A549 (cell line): Measurements from ENCODE around the gene GFER. TPM values are rescaled to one million over a fixed set of nuclear protein-coding genes. Genes with fewer than 3 reads are reported as not detected.

Experiments
- ATAC-seq, 2 experiments: fragments of 200-7000 bp in 1 of 2; fragments of >200 bp in 1 of 2; cut with Nextera tagmentation in 1 of 2; cut with Tn5 transposase in 1 of 2; 3 replicates each; pipeline versions ENCODE4 v1.8.0 to v1.9.1; 2018 to 2020; ENCODE audit warnings: mild to moderate bottlenecking in 1 of 2, moderate library complexity in 1 of 2
- CTCF ChIA-PET: fragments of 300-600 bp; sonication (Branson Sonifier 250); formaldehyde crosslinking; extraction: SDS; loops from one replicate; lab custom pipeline; 2021; ENCODE audit warnings: antibody characterized with exemption, inconsistent platforms; lab: Yijun Ruan, JAX
- POLR2A ChIA-PET: fragments of 350-600 bp; formaldehyde crosslinking; extraction: SDS; loops from one replicate; lab custom pipeline; 2021; ENCODE audit warnings: antibody characterized with exemption, inconsistent platforms; lab: Yijun Ruan, JAX
- DNase-seq, 2 experiments: peaks; one replicate each; pipeline versions ENCODE4 v3.0.0 to v3.0.0-alpha.2; 2011 to 2016; ENCODE audit warnings: low read depth in 1 of 2, low spot score in 1 of 2
- FAIRE-seq: peaks from 2 replicates; lab custom pipeline; 2011; peaks lifted over from hg19 to GRCh38; lab: Jason Lieb, UNC
- H3K27ac ChIP-seq, 2 experiments: fragments of >200 bp; sonication (Bioruptor Twin); formaldehyde crosslinking; 3 replicates each; pipeline ENCODE4 v1.5.1; 2016 to 2017
- H3K4me1 ChIP-seq: fragments of >200 bp; sonication (Bioruptor Twin); formaldehyde crosslinking; 3 replicates; pipeline ENCODE4 v1.6.1; 2016
- H3K4me2 ChIP-seq: fragments of >200 bp; sonication (Bioruptor Twin); formaldehyde crosslinking; 3 replicates; pipeline ENCODE4 v1.6.1; 2016
- H3K4me3 ChIP-seq: fragments of >200 bp; sonication (Bioruptor Twin); formaldehyde crosslinking; 3 replicates; pipeline ENCODE4 v1.5.1; 2016
- H3K9me3 ChIP-seq: fragments of >200 bp; sonication (Bioruptor Twin); formaldehyde crosslinking; 3 replicates; pipeline ENCODE4 v1.6.1; 2016
- BHLHE40 ChIP-seq: IDR thresholded peaks from 2 replicates; pipeline ENCODE4 v1.6.1; 2012; ENCODE audit warnings: low read depth, low read length, inconsistent platforms
- CBX2 ChIP-seq: fragments of 200-600 bp; sonication (generic); IDR thresholded peaks from 2 replicates; pipeline ENCODE4 v1.6.1; 2016; ENCODE audit warnings: low read depth, mild to moderate bottlenecking, borderline replicate concordance
- CBX8 ChIP-seq: fragments of 200-600 bp; sonication (generic); IDR thresholded peaks from 2 replicates; pipeline ENCODE4 v1.6.1; 2016
- CEBPB ChIP-seq, 2 experiments: fragments of >200 bp in 1 of 2; sonication (Bioruptor Twin) in 1 of 2; formaldehyde crosslinking in 1 of 2; IDR thresholded peaks; 2 replicates each; pipeline ENCODE4 v1.6.1; 2012 to 2016
- CHD4 ChIP-seq: fragments of 200-600 bp; sonication (generic); IDR thresholded peaks from 2 replicates; pipeline ENCODE4 v1.6.1; 2016; ENCODE audit warnings: antibody characterized with exemption, mild to moderate bottlenecking, borderline replicate concordance
- EHF ChIP-seq: fragments of 250-450 bp; sonication (Bioruptor Pico); IDR thresholded peaks from 2 replicates; pipeline ENCODE4 v1.5.0; 2020; ENCODE audit warnings: mild to moderate bottlenecking
- EHMT2 ChIP-seq: fragments of 200-600 bp; sonication (generic); IDR thresholded peaks from 2 replicates; pipeline ENCODE4 v1.6.1; 2016; ENCODE audit warnings: antibody characterized with exemption, low read depth, mild to moderate bottlenecking, moderate library complexity
- ESRRA ChIP-seq: fragments of 150-350 bp; IDR thresholded peaks from 2 replicates; pipeline ENCODE4 v1.6.1; 2014; ENCODE audit warnings: mild to moderate bottlenecking, low read length, borderline replicate concordance
- FOSL2 ChIP-seq, 2 experiments: fragments of 450-650 bp in 1 of 2; fragments of >200 bp in 1 of 2; sonication (Bioruptor Twin) in 1 of 2; formaldehyde crosslinking; IDR thresholded peaks; 2 replicates each; pipeline versions ENCODE4 v1.5.0 to v1.6.1; 2016 to 2020; ENCODE audit warnings: mild to moderate bottlenecking in 1 of 2, moderate library complexity in 1 of 2
- FOXS1 ChIP-seq: fragments of 250-450 bp; sonication (Bioruptor Pico); IDR thresholded peaks from 2 replicates; pipeline ENCODE4 v1.5.0; 2020; ENCODE audit warnings: mild to moderate bottlenecking, moderate library complexity
- GATA3 ChIP-seq: IDR thresholded peaks from 2 replicates; pipeline ENCODE4 v1.6.1; 2012; ENCODE audit warnings: borderline replicate concordance
- HDAC2 ChIP-seq: fragments of 200-600 bp; sonication (generic); IDR thresholded peaks from 2 replicates; pipeline ENCODE4 v1.6.1; 2016
- HES2 ChIP-seq: fragments of >200 bp; sonication (Bioruptor Twin); formaldehyde crosslinking; IDR thresholded peaks from 2 replicates; pipeline ENCODE4 v1.6.1; 2016
- HEYL ChIP-seq: fragments of 250-450 bp; sonication (Bioruptor Pico); IDR thresholded peaks from 2 replicates; pipeline ENCODE4 v1.8.0; 2021; ENCODE audit warnings: mild to moderate bottlenecking, moderate library complexity
- HOXA7 ChIP-seq: fragments of 250-450 bp; sonication (Bioruptor Pico); IDR thresholded peaks from 2 replicates; pipeline ENCODE4 v1.5.0; 2020; ENCODE audit warnings: mild to moderate bottlenecking, moderate library complexity
- KDM1A ChIP-seq: fragments of 200-600 bp; sonication (generic); IDR thresholded peaks from 2 replicates; pipeline ENCODE4 v1.6.1; 2016; ENCODE audit warnings: low read depth, mild to moderate bottlenecking
- KDM5A ChIP-seq: fragments of 200-600 bp; sonication (generic); IDR thresholded peaks from 2 replicates; pipeline ENCODE4 v1.6.1; 2016; ENCODE audit warnings: antibody characterized with exemption, mild to moderate bottlenecking
- MAZ ChIP-seq: fragments of 150-350 bp; IDR thresholded peaks from 2 replicates; pipeline ENCODE4 v1.6.1; 2014; ENCODE audit warnings: antibody characterized with exemption, low read depth, low read length, borderline replicate concordance
- MYC ChIP-seq: IDR thresholded peaks from 2 replicates; pipeline ENCODE4 v1.6.1; 2012; ENCODE audit warnings: mild to moderate bottlenecking, inconsistent platforms, low read length, improper control_type of control experiment, borderline replicate concordance
- NFE2L2 ChIP-seq: fragments of 150-350 bp; conservative IDR thresholded peaks from 2 replicates; pipeline ENCODE4 v1.6.1; 2014; ENCODE audit warnings: low read length
- NPAS2 ChIP-seq: fragments of 250-450 bp; sonication (Bioruptor Pico); IDR thresholded peaks from 2 replicates; pipeline ENCODE4 v1.8.0; 2022; ENCODE audit warnings: mild to moderate bottlenecking, moderate library complexity, borderline replicate concordance
- RAD21 ChIP-seq, 2 experiments: fragments of >200 bp in 1 of 2; sonication (Bioruptor Twin) in 1 of 2; formaldehyde crosslinking in 1 of 2; IDR thresholded peaks in 1 of 2; conservative IDR thresholded peaks in 1 of 2; 2 replicates in 1 of 2; 3 replicates in 1 of 2; pipeline ENCODE4 v1.6.1; 2012 to 2018; ENCODE audit warnings: inconsistent platforms in 1 of 2
- RFX5 ChIP-seq: fragments of 450-650 bp; IDR thresholded peaks from 2 replicates; pipeline ENCODE4 v1.7.1; 2014; ENCODE audit warnings: antibody characterized with exemption, mild to moderate bottlenecking, moderate library complexity
- SMC3 ChIP-seq: fragments of >200 bp; sonication (Bioruptor Twin); formaldehyde crosslinking; IDR thresholded peaks from 3 replicates; pipeline ENCODE4 v1.6.1; 2018; ENCODE audit warnings: inconsistent platforms
- SREBF2 ChIP-seq: fragments of 450-650 bp; IDR thresholded peaks from 2 replicates; pipeline ENCODE4 v1.6.1; 2014; ENCODE audit warnings: mild to moderate bottlenecking, moderate library complexity
- TFCP2L1 ChIP-seq: fragments of 250-450 bp; sonication (Bioruptor Pico); IDR thresholded peaks from 2 replicates; pipeline ENCODE4 v1.5.0; 2021; ENCODE audit warnings: mild to moderate bottlenecking
- TP53 ChIP-seq: fragments of 250-450 bp; sonication (Bioruptor Pico); IDR thresholded peaks from 2 replicates; pipeline ENCODE4 v1.5.0; 2021; ENCODE audit warnings: mild to moderate bottlenecking, moderate library complexity
- WGBS: methylation state at CpG from one replicate; pipeline ENCODE4 v1.1.6; 2017; ENCODE audit errors: missing lambda C conversion rate; 5-methylcytosine and 5-hydroxymethylcytosine counted together
- polyA plus RNA-seq, 4 experiments: library from polyadenylated mRNA; depleted of rRNA in 3 of 4; stranded (reverse); fragments of >200 nt; fragmentation: RNase III in 1 of 4; extraction: RNeasy Plus Mini Kit Qiagen cat#74134 plus additional on column Dnase treatment in 1 of 4; gene quantifications; 2 replicates in 3 of 4; 3 replicates in 1 of 4; pipeline ENCODE4 v1.2.3, GENCODE V29; 2011 to 2017
- TF ChIP-seq, protein P1 (sequence below): IDR thresholded peaks from 2 replicates; pipeline ENCODE4 v1.6.1; 2012
- TF ChIP-seq, protein P2 (sequence below): IDR thresholded peaks from 2 replicates; pipeline ENCODE4 v1.6.1; 2012; ENCODE audit warnings: low read depth, borderline replicate concordance
- TF ChIP-seq, protein P3 (sequence below): fragments of 250-450 bp; sonication (Bioruptor Pico); IDR thresholded peaks from 2 replicates; pipeline ENCODE4 v1.5.0; 2021; ENCODE audit warnings: mild to moderate bottlenecking, moderate library complexity, borderline replicate concordance
- TF ChIP-seq, protein P4 (sequence below): fragments of 150-350 bp; IDR thresholded peaks from 2 replicates; pipeline ENCODE4 v1.6.1; 2014; ENCODE audit warnings: low read depth, mild to moderate bottlenecking, low read length

The GFER gene
- polyA plus RNA-seq, 2 of the 4 experiments (the other 2 are of a cell fraction), result 12.9 to 33.9 TPM

DNA sequence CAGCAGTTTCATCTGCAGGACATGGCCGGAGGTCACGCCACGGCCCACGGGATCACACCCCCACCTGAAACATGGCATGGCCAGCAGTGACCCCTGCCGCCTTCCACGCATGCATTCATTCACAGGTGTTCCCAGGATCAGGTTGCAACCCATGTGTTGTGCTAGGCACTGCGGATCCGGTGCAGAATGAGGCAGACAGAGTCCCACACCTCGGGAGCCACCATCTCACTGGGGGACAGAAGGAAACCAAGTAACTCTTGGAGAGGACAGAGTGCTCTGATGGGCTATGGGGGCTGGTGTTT lies 36.7 kb upstream of the GFER start (continued):
- no peak for TF ChIP-seq FOSL2 (IDR thresholded peaks at IDR 0.05)
- no peak for TF ChIP-seq FOSL2 (CRISPR knock-in tag; IDR thresholded peaks at IDR 0.05)
- no peak for TF ChIP-seq CHD4

- FAIRE-seq, result no peak
- WGBS, result 70% methylated on average over 6 of the region's 11 CpGs
- H3K27ac ChIP-seq, result no peak overlapping the region
- DNase-seq, result no peak
- H3K9me3 ChIP-seq, result no peaks in the 10 kb centered on the region
- ATAC-seq, result no peak
- no peak overlapping the region for H3K4me2 ChIP-seq
- ChIA-PET POLR2A (no interaction called here), CTCF (interaction anchor here (0.6 to 1.4 kb wide), 5 partner anchors 10 to 139 kb away, joined by 3 to 7 read pairs (median 3); partner anchors contain the start of gene NDUFB10)
- H3K4me1 ChIP-seq, result no peaks in the 10 kb centered on the region
- H3K4me3 ChIP-seq, result no peak overlapping the region
- TF ChIP-seq CEBPB (IDR thresholded peaks at IDR 0.05) (no peak), CBX2 (no peak), NPAS2 (CRISPR knock-in tag) (no peak), HEYL (no peak), SMC3 (no peak), CBX8 (no peak), SREBF2 (no peak), BHLHE40 (no peak), TP53 (CRISPR knock-in tag) (no peak), FOXS1 (CRISPR knock-in tag) (no peak), NFE2L2 (no peak), EHMT2 (no peak), RAD21 (conservative IDR thresholded peaks at IDR 0.05 in 1 of 2, IDR thresholded peaks at IDR 0.05 in 1 of 2) (no peak), ESRRA (no peak), TFCP2L1 (CRISPR knock-in tag) (no peak), RFX5 (no peak)
- TF ChIP-seq, protein P1, sequence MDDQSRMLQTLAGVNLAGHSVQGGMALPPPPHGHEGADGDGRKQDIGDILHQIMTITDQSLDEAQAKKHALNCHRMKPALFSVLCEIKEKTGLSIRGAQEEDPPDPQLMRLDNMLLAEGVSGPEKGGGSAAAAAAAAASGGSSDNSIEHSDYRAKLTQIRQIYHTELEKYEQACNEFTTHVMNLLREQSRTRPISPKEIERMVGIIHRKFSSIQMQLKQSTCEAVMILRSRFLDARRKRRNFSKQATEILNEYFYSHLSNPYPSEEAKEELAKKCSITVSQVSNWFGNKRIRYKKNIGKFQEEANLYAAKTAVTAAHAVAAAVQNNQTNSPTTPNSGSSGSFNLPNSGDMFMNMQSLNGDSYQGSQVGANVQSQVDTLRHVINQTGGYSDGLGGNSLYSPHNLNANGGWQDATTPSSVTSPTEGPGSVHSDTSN, result no peak
- TF ChIP-seq, protein P2, sequence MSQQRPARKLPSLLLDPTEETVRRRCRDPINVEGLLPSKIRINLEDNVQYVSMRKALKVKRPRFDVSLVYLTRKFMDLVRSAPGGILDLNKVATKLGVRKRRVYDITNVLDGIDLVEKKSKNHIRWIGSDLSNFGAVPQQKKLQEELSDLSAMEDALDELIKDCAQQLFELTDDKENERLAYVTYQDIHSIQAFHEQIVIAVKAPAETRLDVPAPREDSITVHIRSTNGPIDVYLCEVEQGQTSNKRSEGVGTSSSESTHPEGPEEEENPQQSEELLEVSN, result no peak
- TF ChIP-seq, protein P3, sequence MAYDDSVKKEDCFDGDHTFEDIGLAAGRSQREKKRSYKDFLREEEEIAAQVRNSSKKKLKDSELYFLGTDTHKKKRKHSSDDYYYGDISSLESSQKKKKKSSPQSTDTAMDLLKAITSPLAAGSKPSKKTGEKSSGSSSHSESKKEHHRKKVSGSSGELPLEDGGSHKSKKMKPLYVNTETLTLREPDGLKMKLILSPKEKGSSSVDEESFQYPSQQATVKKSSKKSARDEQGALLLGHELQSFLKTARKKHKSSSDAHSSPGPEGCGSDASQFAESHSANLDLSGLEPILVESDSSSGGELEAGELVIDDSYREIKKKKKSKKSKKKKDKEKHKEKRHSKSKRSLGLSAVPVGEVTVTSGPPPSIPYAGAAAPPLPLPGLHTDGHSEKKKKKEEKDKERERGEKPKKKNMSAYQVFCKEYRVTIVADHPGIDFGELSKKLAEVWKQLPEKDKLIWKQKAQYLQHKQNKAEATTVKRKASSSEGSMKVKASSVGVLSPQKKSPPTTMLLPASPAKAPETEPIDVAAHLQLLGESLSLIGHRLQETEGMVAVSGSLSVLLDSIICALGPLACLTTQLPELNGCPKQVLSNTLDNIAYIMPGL (CRISPR knock-in tag), result no peak
Measured at GRCh38 chr16:1949507-1949906, 34.5 kb upstream of the GFER start.

- 34% methylated on average over 5 of the region's 7 CpGs for WGBS
- Histone ChIP-seq H3K4me1 (no peaks in the 10 kb centered on the region), H3K9me3 (no peaks in the 10 kb centered on the region), H3K4me3 (no peak overlapping the region), H3K27ac (no peak overlapping the region), H3K4me2 (no peak overlapping the region)
- ATAC-seq (peak; percentile 34 to 46), FAIRE-seq (no peak), DNase-seq (no peak)
- ChIA-PET POLR2A (interaction anchor here (3.2 kb wide), 1 partner anchor 15 kb away, joined by 18 read pairs; the partner anchor contains the start of gene RPS2), CTCF (interaction anchor here (1.1 to 1.4 kb wide), 3 partner anchors 9 to 105 kb away, joined by 3 to 7 read pairs (median 3); partner anchors contain the start of gene NDUFB10)
- TF ChIP-seq HOXA7 (CRISPR knock-in tag), result no peak
- TF ChIP-seq EHF, result no peak
- no peak for TF ChIP-seq HES2
- TF ChIP-seq HDAC2, result no peak
- TF ChIP-seq KDM1A, result no peak
- TF ChIP-seq, protein P4, sequence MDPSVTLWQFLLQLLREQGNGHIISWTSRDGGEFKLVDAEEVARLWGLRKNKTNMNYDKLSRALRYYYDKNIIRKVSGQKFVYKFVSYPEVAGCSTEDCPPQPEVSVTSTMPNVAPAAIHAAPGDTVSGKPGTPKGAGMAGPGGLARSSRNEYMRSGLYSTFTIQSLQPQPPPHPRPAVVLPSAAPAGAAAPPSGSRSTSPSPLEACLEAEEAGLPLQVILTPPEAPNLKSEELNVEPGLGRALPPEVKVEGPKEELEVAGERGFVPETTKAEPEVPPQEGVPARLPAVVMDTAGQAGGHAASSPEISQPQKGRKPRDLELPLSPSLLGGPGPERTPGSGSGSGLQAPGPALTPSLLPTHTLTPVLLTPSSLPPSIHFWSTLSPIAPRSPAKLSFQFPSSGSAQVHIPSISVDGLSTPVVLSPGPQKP, result no peak
- no peak for TF ChIP-seq MAZ
- no peak for TF ChIP-seq MYC
- no peak for TF ChIP-seq KDM5A
- no peak for TF ChIP-seq FOSL2 (IDR thresholded peaks at IDR 0.05)
- no peak for TF ChIP-seq FOSL2 (CRISPR knock-in tag; IDR thresholded peaks at IDR 0.05)
- no peak for TF ChIP-seq GATA3
Measured at GRCh38 chr16:1950047-1950446, 33.9 kb upstream of the GFER start.
